Measurements from ENCODE around the gene TMEM47.

DNA sequence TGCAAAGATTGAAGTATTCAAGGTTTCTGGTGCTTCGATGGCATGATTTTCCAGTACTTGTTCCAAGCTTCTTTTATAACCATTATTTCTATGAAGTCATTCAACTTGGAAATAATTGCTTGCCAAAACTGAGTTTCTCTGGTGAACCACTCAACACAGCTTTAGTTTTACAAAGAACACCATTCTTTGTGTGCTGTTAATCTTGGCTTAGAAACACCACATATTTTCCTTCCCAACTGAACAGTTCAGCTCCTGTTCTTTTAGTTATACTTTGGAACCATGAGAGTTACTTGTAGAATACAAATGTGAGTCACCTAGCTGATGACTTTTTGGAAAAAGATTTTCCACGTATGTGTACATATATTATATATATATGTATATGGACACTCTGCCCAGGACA is 32.7 kb downstream of the TMEM47 start:
- TF ChIP-seq ZNF274 (IDR thresholded peaks at IDR 0.05; ENCODE audit: low read depth, low read length) (no peak), YY1 (IDR thresholded peaks at IDR 0.05; ENCODE audit: insufficient read depth, insufficient read length) (no peak)
